GM12872 (cell line): ENCODE data around the gene MEOX1.

Source experiments
- TF ChIP-seq, protein P1 (sequence below): IDR thresholded peaks from 3 replicates; pipeline ENCODE4 v1.5.1; 2011; ENCODE audit warnings: low read depth, mild to moderate bottlenecking, low read length, moderate library complexity; ENCODE audit not compliant: insufficient read depth

The MEOX1 gene

DNA sequence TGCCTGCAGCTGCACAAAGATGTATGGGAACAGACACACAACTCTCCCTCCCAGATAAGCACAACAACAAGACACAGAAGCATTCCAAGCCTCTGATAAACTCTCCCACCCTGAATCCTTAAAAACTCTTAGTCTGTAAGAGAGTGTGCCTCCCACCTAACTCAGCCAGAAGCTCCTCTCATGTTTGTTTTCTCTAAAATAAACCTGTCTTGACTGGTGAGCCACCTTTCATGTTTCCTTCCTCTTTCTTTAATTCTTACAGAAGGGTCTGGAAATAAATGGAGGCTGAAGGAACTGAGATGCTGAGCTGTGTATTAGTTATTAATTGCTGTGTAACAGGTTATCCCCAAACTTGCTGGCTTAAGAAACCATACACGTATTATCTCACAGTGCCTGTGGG lies 57.2 kb downstream of the MEOX1 start:
- TF ChIP-seq, protein P1, sequence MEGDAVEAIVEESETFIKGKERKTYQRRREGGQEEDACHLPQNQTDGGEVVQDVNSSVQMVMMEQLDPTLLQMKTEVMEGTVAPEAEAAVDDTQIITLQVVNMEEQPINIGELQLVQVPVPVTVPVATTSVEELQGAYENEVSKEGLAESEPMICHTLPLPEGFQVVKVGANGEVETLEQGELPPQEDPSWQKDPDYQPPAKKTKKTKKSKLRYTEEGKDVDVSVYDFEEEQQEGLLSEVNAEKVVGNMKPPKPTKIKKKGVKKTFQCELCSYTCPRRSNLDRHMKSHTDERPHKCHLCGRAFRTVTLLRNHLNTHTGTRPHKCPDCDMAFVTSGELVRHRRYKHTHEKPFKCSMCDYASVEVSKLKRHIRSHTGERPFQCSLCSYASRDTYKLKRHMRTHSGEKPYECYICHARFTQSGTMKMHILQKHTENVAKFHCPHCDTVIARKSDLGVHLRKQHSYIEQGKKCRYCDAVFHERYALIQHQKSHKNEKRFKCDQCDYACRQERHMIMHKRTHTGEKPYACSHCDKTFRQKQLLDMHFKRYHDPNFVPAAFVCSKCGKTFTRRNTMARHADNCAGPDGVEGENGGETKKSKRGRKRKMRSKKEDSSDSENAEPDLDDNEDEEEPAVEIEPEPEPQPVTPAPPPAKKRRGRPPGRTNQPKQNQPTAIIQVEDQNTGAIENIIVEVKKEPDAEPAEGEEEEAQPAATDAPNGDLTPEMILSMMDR: no peak

DNA sequence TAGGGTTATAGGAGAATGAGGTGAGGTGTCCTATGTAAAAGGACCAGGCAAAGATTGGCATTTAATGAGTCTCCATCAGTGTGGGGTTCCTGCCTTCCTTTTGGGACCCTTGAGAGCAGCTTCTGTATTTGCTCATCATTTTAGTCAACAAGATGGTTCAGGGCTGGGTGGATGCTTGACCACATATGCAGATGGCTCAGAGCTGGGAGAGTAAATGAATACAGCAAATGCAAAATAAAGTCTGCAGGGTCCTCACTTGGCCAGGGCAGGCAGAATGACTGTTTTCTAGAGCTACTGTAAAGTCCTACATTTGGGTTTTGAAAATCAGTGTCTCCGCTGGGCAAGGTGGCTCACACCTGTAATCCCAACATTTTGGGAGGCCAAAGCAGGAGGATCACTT lies 58.4 kb downstream of the MEOX1 start:
- TF ChIP-seq, protein P1: no peak

DNA sequence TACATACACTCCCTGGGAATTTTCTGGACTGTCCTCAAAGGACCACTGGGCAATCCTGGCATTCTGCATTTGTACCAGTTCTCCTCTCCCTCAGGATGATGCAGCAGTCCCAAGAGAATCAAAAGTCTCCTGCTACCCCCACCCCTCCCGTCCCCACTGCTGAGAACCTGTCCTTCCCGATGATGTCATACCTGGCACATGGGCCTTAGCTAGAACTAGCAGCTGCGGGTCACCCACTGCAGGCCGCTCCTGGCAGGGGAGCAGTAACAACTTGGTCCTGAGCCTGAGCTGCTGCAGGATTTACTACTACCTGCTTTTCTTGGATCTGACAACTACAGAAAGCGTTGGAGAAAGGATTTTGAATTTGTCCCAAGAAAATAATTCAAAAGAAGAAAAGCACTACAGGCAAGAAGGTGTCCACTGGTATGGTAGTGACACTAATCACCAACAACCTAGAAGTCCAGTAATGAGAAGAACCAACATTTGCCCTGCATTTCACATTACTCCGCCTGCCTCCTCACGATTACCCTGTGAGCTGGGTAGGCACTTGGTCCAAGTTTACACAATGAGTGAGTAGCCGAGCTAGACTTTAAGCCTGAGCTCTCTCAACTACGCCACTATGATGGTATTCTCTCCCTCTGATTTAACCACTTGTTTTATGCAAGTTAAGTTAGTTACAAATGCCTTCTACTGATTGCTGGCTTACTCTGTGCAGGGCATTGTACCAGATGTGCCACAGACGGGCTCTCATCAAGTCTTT lies 60.3 kb downstream of the MEOX1 start:
- TF ChIP-seq, protein P1: no peak

DNA sequence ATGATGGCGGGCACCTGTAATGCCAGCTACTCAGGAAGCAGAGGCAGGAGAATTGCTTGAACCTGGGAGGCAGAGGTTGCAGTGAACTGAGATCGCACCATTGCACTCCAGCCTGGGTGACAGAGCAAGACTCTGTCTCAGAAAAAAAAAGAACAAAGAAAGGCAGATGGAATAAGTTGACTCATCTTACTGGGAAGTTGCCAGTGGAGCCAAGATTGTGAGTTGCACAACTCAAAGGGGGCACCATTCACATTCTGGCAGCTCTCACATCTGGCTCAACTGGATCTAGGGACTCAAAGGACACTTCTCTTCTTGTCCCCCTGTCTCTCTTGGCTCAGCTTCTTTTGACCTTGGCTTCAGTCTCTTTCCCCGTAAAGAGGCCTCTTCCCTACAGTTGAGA lies 61.9 kb downstream of the MEOX1 start:
- TF ChIP-seq, protein P1: no peak

DNA sequence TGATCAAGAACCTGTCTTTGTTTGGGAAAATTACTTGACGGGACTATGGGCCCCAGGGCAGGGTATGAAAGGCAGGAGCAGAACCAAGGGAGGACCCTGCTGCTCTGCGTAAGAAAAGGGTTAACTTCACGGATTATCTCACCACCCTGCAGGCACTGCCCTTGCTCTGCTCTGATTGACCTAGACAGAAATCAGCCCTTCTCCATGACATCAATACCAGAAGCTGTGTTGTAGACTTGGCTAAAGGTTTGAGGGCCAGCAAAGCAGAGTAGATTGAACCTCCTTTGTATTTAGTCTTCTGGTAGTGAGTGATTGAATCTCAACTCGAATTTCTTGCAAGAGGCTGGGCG lies 62.7 kb downstream of the MEOX1 start:
- TF ChIP-seq, protein P1: no peak

DNA sequence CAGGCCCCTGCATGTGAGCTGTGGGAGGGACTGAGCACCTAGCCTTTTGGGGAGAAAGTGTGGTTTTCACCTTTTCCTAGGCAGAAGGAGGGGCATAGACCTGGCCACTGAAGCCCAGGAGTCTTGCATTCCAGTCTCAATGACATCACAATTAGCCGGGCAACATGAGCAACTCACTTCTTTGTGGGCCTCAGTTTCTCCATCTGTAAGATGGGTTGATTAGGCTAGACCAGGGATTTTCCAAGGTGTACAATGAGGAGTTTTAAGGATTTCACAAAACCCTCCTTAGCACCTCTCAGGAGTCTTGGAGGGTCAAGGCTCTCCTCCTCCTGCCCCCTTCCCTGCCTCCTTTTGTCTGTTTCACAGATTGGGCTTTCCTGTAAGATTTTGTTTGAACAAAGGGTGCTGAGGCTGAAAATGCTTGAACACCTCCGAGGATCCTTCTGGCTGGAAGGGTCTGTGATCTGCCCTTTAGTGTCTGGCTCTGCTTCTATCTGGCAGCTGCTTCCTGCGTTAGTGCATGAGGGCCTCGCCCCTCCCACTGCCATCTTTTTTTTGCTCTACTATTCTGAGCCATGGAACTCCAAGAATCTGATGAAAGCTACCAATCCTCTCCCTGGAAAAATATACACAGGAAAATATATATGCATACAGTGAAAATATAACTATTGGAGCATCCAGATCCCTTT lies 63.2 kb downstream of the MEOX1 start:
- TF ChIP-seq, protein P1: no peak

DNA sequence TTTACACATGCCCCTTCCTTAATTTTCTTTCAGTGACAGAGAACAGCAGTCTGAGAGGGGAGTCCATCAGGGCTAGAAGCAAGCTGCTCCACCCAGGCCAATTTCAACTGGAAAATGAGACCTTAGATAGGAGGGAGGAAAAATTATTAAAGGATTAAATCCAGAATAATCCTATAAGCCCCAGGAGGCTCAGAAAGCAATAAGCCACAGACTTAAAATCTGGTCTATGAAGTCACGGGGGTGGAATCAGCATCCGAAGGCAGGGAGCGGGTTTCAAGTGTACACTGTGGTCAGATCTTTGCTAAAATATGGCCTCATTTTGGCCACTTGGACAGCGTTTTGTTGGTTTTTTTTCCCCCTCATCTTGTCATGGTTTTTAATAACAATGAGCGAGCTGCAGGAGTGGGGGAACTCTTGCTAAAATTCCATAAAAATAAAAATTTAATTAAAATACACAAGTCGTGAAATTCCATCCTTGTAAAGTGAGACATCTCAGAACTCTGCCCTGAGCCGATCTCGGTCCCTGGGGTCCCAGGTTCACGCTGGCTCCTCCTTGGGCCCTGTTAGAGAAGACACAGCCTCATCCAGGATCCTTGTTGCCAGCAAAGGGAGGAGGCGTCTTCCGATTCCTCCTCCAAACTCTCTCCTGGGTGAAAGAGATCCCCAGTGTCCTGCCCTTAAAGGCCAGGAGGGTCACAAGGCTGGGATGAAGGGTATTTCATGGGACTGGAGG lies 63.9 kb downstream of the MEOX1 start:
- TF ChIP-seq, protein P1: no peak
